ENCODE measurements around the gene ADGRE3. TPM values are rescaled to one million over a fixed set of nuclear protein-coding genes. Genes with fewer than 3 reads are reported as not detected.
"Not testable (repeated sequence)": the region's sequence is repeated elsewhere in the genome, so short reads cannot be mapped to it uniquely, and the experiment has no call there.

Gene ADGRE3
- total and polyA plus RNA-seq, 11 donors = 0.25 to 0.59 (median 0.53) TPM; not detected in 8

GRCh38 chr19:14614099-14614412 is 60.6 kb downstream of the ADGRE3 start:
- Histone ChIP-seq H3K4me1 (peaks cover 0 to 9% (median 0%) of the 10 kb centered on the region in 12 donors), H3K9me3 (peaks cover 0 to 5% (median 3%) of the 10 kb centered on the region in 12 donors), H3K36me3 (no peaks in the 10 kb centered on the region), H3K27ac (no peak overlapping the region), H3K27me3 (peaks cover 0 to 4% (median 0%) of the 10 kb centered on the region in 9 donors), H3K4me3 (no peak overlapping the region)
- 40 to 44% (median 42%) methylated on average over 4 of the region's 4 CpGs for WGBS, 4 donors
- intact Hi-C loops (cut with DNase I) = no loop called here
- peak in 1 of 5 donors; percentile 20 for DNase-seq
- no peak for TF ChIP-seq POLR2A (IDR thresholded peaks at IDR 0.05)
- no peak for TF ChIP-seq CTCF (IDR thresholded peaks at IDR 0.05)
- peak in 2 of 4 donors; percentile 30 to 53 for ATAC-seq

GRCh38 chr19:14613399-14614098 is 61.1 kb downstream of the ADGRE3 start:
- H3K4me3 ChIP-seq; DNase-seq; H3K36me3 ChIP-seq; H3K27ac ChIP-seq; intact Hi-C loops (cut with DNase I); ATAC-seq; H3K9me3 ChIP-seq; H3K27me3 ChIP-seq; H3K4me1 ChIP-seq: not testable (repeated sequence)
- 68 to 74% (median 72%) methylated on average over 14 of the region's 14 CpGs for WGBS, 4 donors

- Histone ChIP-seq H3K27me3 (peaks cover 0 to 2% (median 0%) of the 10 kb centered on the region in 9 donors), H3K4me3 (no peak overlapping the region), H3K9me3 (no peaks in the 10 kb centered on the region), H3K4me1 (peaks cover 0 to 9% (median 0%) of the 10 kb centered on the region in 12 donors), H3K36me3 (no peaks in the 10 kb centered on the region), H3K27ac (no peak overlapping the region)
- 78 to 92% (median 84%) methylated on average over 4 of the region's 4 CpGs for WGBS, 4 donors
- TF ChIP-seq CTCF (IDR thresholded peaks at IDR 0.05) = no peak
- TF ChIP-seq POLR2A (IDR thresholded peaks at IDR 0.05) = no peak
- intact Hi-C loops (cut with DNase I) = no loop called here
- ATAC-seq = no peak
- no peak for DNase-seq
Measured at GRCh38 chr19:14612657-14613056, 62.0 kb downstream of the ADGRE3 start.

DNA sequence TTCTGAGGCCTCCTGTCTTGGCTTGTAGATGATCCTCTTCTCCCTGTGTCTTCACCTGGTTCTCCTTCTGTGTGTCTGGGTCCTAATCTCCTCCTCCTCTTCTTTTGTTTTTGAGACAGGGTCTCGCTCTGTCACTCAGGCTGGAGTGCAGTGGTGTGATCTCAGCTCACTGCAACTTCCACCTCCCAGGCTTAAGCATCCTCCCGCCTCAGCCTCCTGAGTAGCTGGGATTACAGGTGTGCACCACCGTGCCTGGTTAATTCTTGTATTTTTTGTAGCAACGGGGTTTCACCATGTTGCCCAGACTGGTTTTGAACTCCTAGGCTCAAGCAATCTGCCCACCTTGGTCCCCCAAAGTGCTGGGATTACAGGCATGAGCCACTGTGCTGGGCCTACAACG is 62.4 kb downstream of the ADGRE3 start:
- H3K4me3 ChIP-seq; ATAC-seq; DNase-seq; H3K9me3 ChIP-seq; H3K4me1 ChIP-seq; H3K27me3 ChIP-seq; H3K27ac ChIP-seq; intact Hi-C loops (cut with DNase I); H3K36me3 ChIP-seq: not testable (repeated sequence)
- 72 to 84% (median 82%) methylated on average over 5 of the region's 5 CpGs for WGBS, 4 donors

DNA sequence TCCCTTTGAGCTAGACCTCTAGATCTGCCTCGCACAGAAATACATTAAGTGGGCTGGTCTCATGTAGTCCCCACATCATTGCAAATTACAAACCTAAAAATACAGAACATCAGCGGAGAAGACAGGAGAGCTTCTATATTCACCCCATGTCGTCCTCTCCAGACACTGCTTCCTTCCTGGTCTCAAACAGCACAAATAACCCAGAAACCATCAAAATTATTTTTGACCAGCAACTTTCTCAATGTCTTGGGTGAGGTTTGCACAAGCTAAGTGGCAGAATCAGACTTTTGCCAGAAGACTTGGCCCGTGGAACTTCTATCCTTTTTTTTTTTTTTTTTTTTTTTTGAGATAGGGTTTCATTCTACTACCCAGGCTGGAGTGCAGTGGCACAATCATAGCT is 63.6 kb downstream of the ADGRE3 start:
- ATAC-seq (no peak), DNase-seq (no peak)
- intact Hi-C loops (cut with DNase I) = no loop called here
- no peaks in the 10 kb centered on the region for H3K36me3 ChIP-seq
- no peaks in the 10 kb centered on the region for H3K27me3 ChIP-seq
- no peak for TF ChIP-seq CTCF (IDR thresholded peaks at IDR 0.05)
- TF ChIP-seq POLR2A (IDR thresholded peaks at IDR 0.05) = no peak
- no peak overlapping the region for H3K27ac ChIP-seq
- H3K4me1 ChIP-seq = peaks cover 0 to 9% (median 0%) of the 10 kb centered on the region in 12 donors
- 61 to 69% (median 67%) methylated on average over 4 of the region's 4 CpGs for WGBS, 4 donors
- no peaks in the 10 kb centered on the region for H3K9me3 ChIP-seq
- H3K4me3 ChIP-seq = no peak overlapping the region

Measured in heart left ventricle (tissue), 16 donors.